ENCODE results near the gene ATP6V1G2. TPM values are rescaled to one million over a fixed set of nuclear protein-coding genes. Genes with fewer than 3 reads are reported as not detected.

The ATP6V1G2 gene
- total RNA-seq, 6 experiments from 2014 or later = 2.9 to 4.1 (median 3.2) TPM

DNA sequence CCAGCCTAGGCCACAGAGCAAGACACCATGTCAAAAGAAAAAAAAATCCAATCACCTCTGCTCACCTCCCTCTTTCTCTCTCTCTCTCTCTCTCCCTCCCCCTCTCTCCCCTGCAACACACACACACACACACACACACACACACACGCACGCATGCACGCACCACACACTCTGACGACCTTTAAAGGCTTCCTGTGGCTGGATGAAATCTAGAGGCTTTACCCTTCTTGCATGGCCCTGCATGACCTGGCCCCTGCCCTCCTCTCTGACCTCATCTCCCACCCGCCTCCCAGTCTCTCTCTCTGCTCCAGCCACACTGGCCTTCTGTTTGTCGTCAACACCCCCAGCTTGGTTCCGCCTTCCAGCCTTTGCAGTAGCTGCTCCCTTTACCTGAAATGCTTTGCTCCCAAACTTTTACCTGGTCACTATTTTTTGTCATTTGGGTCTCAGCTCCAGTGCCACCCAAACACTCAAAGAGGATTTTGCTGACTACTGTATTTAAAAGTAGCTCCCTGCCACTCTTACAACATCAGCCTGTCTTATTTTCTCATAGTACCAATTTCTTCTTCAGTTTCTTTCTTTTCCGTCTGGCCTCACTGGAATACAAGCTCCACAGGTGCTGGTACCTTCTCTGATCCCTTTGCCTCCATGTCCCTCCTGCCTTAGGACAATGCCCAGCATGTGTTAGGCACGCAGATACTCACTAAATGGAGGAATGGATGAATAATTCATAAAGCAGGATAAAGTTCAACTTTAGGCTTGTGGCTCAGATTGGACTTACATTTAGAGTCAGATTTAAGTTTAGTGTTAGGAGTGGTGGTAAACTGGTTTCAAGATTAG, 21.3 kb upstream of the ATP6V1G2 start:
- H3K9me3 Mint-ChIP-seq = no peaks in the 10 kb centered on the region
- H3K36me3 Mint-ChIP-seq (ENCODE audit: low read depth) = no peaks in the 10 kb centered on the region
- no peak for DNase-seq
- H3K4me3 Mint-ChIP-seq = no peak overlapping the region
- H3K27me3 Mint-ChIP-seq (ENCODE audit: insufficient read depth) = peaks cover 8% of the 10 kb centered on the region
- H3K27ac Mint-ChIP-seq = no peak overlapping the region
- peaks cover 14% of the 10 kb centered on the region for H3K4me1 Mint-ChIP-seq (ENCODE audit: low read depth)
- TF ChIP-seq, protein P1, sequence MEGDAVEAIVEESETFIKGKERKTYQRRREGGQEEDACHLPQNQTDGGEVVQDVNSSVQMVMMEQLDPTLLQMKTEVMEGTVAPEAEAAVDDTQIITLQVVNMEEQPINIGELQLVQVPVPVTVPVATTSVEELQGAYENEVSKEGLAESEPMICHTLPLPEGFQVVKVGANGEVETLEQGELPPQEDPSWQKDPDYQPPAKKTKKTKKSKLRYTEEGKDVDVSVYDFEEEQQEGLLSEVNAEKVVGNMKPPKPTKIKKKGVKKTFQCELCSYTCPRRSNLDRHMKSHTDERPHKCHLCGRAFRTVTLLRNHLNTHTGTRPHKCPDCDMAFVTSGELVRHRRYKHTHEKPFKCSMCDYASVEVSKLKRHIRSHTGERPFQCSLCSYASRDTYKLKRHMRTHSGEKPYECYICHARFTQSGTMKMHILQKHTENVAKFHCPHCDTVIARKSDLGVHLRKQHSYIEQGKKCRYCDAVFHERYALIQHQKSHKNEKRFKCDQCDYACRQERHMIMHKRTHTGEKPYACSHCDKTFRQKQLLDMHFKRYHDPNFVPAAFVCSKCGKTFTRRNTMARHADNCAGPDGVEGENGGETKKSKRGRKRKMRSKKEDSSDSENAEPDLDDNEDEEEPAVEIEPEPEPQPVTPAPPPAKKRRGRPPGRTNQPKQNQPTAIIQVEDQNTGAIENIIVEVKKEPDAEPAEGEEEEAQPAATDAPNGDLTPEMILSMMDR (IDR thresholded peaks at IDR 0.05) = no peak

DNA sequence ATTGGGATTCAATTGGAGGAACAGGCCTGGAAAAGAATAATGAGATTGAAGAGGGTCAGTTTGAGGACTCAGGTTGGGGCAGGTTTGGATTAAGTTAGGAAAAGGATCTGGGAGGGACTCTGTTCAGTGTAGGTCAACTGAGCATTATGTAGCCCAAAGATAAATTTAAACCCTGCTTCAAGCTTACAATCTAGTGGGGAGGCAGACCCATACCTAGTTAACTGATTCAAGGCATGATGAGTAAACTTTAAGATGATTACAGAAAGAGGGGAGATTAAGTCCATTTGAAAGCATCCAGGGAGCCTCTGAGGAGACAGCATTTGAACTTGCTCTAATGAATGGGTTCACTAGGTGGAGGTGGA, 14.3 kb upstream of the ATP6V1G2 start:
- no peak for DNase-seq
- H3K9me3 Mint-ChIP-seq = no peaks in the 10 kb centered on the region
- peak overlapping the region; percentile 50 for H3K4me3 Mint-ChIP-seq
- H3K27me3 Mint-ChIP-seq (ENCODE audit: insufficient read depth) = peaks cover 7% of the 10 kb centered on the region
- TF ChIP-seq, protein P1 (IDR thresholded peaks at IDR 0.05) = no peak
- H3K4me1 Mint-ChIP-seq (ENCODE audit: low read depth) = peaks cover 56% of the 10 kb centered on the region
- H3K27ac Mint-ChIP-seq = peak overlapping the region; percentile 85
- H3K36me3 Mint-ChIP-seq (ENCODE audit: low read depth) = peaks cover 25% of the 10 kb centered on the region

DNA sequence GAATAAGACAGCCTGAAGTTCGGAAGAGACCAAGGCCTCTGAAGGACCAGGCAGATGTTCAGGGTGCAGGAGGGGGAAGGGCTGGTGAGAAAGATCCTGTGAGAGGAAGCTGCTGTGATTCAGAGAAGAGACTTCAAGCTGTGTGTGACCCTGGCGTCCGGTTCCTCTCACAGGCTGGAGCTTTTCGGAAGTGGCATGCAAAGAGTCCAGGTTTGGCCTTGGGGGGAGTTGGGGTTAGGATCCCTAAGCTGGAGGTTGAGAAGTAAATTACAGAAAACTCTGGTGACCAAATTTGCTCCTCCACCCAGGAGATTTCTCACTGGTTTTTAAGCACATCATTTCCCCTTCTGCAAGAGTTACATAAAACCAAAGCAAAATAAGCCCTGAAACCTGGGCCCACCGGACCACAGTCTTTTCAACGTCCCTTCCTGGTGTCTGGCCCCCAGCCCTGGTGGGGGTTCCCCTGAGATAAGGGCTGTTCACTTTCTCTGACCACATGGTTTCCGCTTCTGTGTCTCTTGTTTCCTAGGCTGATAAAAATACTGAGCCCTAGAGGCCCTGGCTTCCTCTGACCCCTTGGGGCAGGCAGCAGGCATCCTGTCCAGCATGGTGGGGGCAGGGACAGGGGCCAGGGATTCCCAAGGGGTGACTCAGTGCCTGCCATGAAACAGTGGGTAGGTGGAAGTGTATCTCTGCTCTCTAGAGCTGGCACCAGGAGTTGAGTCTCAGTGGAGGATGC, 13.7 kb upstream of the ATP6V1G2 start:
- H3K4me1 Mint-ChIP-seq (ENCODE audit: low read depth) = peaks cover 56% of the 10 kb centered on the region
- peak; percentile 74 for DNase-seq

DNA sequence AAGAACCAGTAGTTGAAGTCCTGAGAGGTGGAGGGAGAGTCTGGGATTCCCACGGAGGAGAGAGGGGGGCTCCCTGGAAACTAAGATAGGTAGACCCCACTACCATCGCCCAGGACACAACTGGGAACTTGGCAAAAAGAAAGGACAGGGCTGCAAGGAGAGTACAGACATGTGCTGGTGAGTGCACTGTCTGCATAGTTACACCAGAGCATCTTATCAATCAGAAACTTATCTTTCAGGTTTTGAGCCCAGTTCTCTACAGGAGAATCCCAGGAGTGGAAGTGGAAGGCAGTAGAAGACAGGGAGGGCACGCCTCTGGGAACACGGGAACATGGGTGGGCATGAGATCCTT, 13.2 kb upstream of the ATP6V1G2 start:
- Mint-ChIP-seq H3K4me3 (peak overlapping the region; percentile 50), H3K36me3 (ENCODE audit: low read depth) (peaks cover 25% of the 10 kb centered on the region), H3K27me3 (ENCODE audit: insufficient read depth) (peaks cover 7% of the 10 kb centered on the region), H3K9me3 (no peaks in the 10 kb centered on the region), H3K27ac (peak overlapping the region; percentile 85), H3K4me1 (ENCODE audit: low read depth) (peaks cover 56% of the 10 kb centered on the region)
- DNase-seq = no peak
- TF ChIP-seq, protein P1 (IDR thresholded peaks at IDR 0.05) = no peak

More for the DNA sequence above, 13.7 kb upstream of the ATP6V1G2 start:
- H3K27ac Mint-ChIP-seq = peak overlapping the region; percentile 85
- peaks cover 7% of the 10 kb centered on the region for H3K27me3 Mint-ChIP-seq (ENCODE audit: insufficient read depth)
- peaks cover 25% of the 10 kb centered on the region for H3K36me3 Mint-ChIP-seq (ENCODE audit: low read depth)
- no peaks in the 10 kb centered on the region for H3K9me3 Mint-ChIP-seq
- TF ChIP-seq, protein P1 (IDR thresholded peaks at IDR 0.05) = no peak
- H3K4me3 Mint-ChIP-seq = peak overlapping the region; percentile 50

DNA sequence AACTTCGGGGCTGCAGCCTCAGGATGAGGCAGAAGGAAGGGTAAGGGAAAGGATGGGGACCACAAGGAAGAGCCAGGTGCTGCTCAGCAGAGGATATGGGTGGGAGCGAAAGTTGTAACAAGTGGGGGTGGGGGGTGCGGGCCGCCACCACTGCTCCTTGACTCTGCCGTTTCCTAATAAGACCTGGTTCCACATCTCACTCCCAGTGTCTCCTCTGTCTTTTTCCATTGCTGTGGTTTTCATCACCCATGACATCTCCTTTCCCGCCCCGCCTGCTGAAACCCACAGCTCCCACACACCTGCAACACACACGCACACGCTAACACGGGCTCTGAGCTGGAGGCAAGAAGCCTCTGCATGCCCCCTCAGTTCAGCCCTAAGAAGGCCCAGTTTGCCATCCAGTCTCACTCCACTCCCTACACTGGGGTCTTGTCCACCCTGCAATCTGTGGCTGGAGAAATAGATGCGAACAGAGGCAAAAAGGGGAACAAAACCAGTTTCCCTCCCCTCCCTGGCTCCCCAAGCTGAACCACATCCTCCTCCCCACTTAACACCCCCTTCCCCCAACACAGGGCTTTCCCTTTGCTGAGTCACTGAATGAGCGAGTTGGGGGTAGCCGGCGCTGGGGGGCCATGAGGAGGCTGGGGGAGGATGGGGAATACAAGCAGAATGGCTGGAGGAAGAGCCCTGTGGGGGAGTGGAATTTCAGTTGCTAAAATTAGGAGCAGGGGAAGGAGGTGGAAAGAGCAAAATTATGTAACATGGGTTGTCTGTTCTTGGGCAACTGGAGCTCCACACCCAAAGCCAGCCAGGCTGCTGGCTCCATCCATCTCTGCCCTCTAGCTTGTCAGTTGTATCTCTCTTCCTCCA, 12.5 kb upstream of the ATP6V1G2 start:
- DNase-seq = peak; percentile 4
- Mint-ChIP-seq H3K4me1 (ENCODE audit: low read depth) (peaks cover 53% of the 10 kb centered on the region), H3K36me3 (ENCODE audit: low read depth) (peaks cover 25% of the 10 kb centered on the region), H3K27ac (peak overlapping the region; percentile 85), H3K27me3 (ENCODE audit: insufficient read depth) (peaks cover 5% of the 10 kb centered on the region), H3K4me3 (peak overlapping the region; percentile 50), H3K9me3 (no peaks in the 10 kb centered on the region)
- TF ChIP-seq, protein P1 (IDR thresholded peaks at IDR 0.05) = no peak
